CD14-positive monocyte (primary cell): ENCODE results near the gene ATP13A3. TPM values are rescaled to one million over a fixed set of nuclear protein-coding genes. Genes with fewer than 3 reads are reported as not detected.

ENCODE experiments used
- DNase-seq, 3 donors: peaks; one replicate each; pipeline ENCODE4 v3.0.0-alpha.2; 2011 to 2022
- H2AFZ ChIP-seq: 2 replicates; pipeline ENCODE4 v1.6.0; 2012; ENCODE audit warnings: mild to moderate bottlenecking, low read depth, low read length, inconsistent platforms; ENCODE audit not compliant: insufficient read depth, poor library complexity, severe bottlenecking
- H3K27ac ChIP-seq, 2 donors: 1 replicate in 1 of 2; 2 replicates in 1 of 2; pipeline ENCODE4 v1.5.1; 2012 to 2013; ENCODE audit warnings: low read length in 2 of 2, control low read depth in 1 of 2, inconsistent platforms in 1 of 2, low read depth in 1 of 2, mild to moderate bottlenecking in 1 of 2
- H3K27me3 ChIP-seq, 2 donors: one replicate each; pipeline versions ENCODE4 v1.6.0 to v1.6.1; 2011 to 2013; ENCODE audit warnings: low read length in 2 of 2; ENCODE audit not compliant: control insufficient read depth in 2 of 2, insufficient read depth in 2 of 2
- H3K36me3 ChIP-seq, 2 donors: replicated peaks in 1 of 2; 1 replicate in 1 of 2; 2 replicates in 1 of 2; pipeline versions ENCODE4 v1.5.1 to v1.6.1; 2012 to 2013; ENCODE audit warnings: low read length in 2 of 2, control low read depth in 1 of 2, inconsistent platforms in 1 of 2, mild to moderate bottlenecking in 1 of 2; ENCODE audit not compliant: insufficient read depth in 2 of 2, control insufficient read depth in 1 of 2
- H3K4me1 ChIP-seq, 2 donors: 1 replicate in 1 of 2; 2 replicates in 1 of 2; pipeline versions ENCODE4 v1.5.1 to v1.6.1; 2012 to 2013; ENCODE audit warnings: low read length in 2 of 2, control low read depth in 1 of 2, inconsistent platforms in 1 of 2, mild to moderate bottlenecking in 1 of 2, moderate library complexity in 1 of 2; ENCODE audit not compliant: insufficient read depth in 2 of 2, control insufficient read depth in 1 of 2
- H3K4me2 ChIP-seq: replicated peaks from 2 replicates; pipeline ENCODE3; 2012; ENCODE audit warnings: low read length, moderate library complexity, mild to moderate bottlenecking; ENCODE audit not compliant: poor library complexity, severe bottlenecking; ENCODE audit errors: extremely low read depth
- H3K4me3 ChIP-seq, 3 experiments: fragments of 200-600 bp in 1 of 3; sonication (generic) in 1 of 3; replicated peaks in 1 of 3; 1 replicate in 2 of 3; 2 replicates in 1 of 3; pipeline ENCODE4 v1.5.1; 2011 to 2013; ENCODE audit warnings: low read length in 3 of 3, mild to moderate bottlenecking in 3 of 3, control low read depth in 2 of 3, low read depth in 2 of 3, inconsistent platforms in 1 of 3, moderate library complexity in 1 of 3
- H3K79me2 ChIP-seq: 2 replicates; pipeline ENCODE4 v1.6.0; 2012; ENCODE audit warnings: mild to moderate bottlenecking, control low read depth, inconsistent platforms, low read length, moderate library complexity; ENCODE audit not compliant: insufficient read depth
- H3K9ac ChIP-seq: 2 replicates; pipeline ENCODE4 v1.6.0; 2017; ENCODE audit warnings: low read length, mild to moderate bottlenecking; ENCODE audit not compliant: insufficient read depth, poor library complexity, severe bottlenecking
- H3K9me3 ChIP-seq, 2 donors: replicated peaks in 1 of 2; 1 replicate in 1 of 2; 2 replicates in 1 of 2; pipeline versions ENCODE4 v1.5.1 to v1.6.1; 2012 to 2013; ENCODE audit warnings: low read length in 2 of 2, control low read depth in 1 of 2; ENCODE audit not compliant: control insufficient read depth in 1 of 2, insufficient read depth in 1 of 2
- H4K20me1 ChIP-seq: 2 replicates; pipeline ENCODE4 v1.6.0; 2012; ENCODE audit warnings: mild to moderate bottlenecking, low read length, control low read depth, moderate library complexity; ENCODE audit not compliant: insufficient read depth
- H3K27ac Mint-ChIP-seq, 7 donors: one replicate each; pipeline ENCODE4 v1.8.0; 2020; ENCODE audit warnings: mild to moderate bottlenecking in 7 of 7, mixed read lengths in 7 of 7, moderate library complexity in 6 of 7, inconsistent platforms in 2 of 7
- H3K27me3 Mint-ChIP-seq, 3 donors: one replicate each; pipeline ENCODE4 v1.8.0; 2021 to 2022; ENCODE audit warnings: low read depth in 3 of 3, mild to moderate bottlenecking in 3 of 3, mixed read lengths in 3 of 3, moderate library complexity in 3 of 3, inconsistent platforms in 1 of 3
- H3K36me3 Mint-ChIP-seq, 2 donors: one replicate each; pipeline ENCODE4 v1.8.0; 2020; ENCODE audit warnings: mixed read lengths in 2 of 2, inconsistent platforms in 1 of 2, mild to moderate bottlenecking in 1 of 2
- H3K4me1 Mint-ChIP-seq: one replicate; pipeline ENCODE4 v1.8.0; 2020; ENCODE audit warnings: mild to moderate bottlenecking, mixed read lengths
- H3K4me3 Mint-ChIP-seq, 2 donors: one replicate each; pipeline ENCODE4 v1.8.0; 2020; ENCODE audit warnings: mild to moderate bottlenecking in 2 of 2, mixed read lengths in 2 of 2, moderate library complexity in 1 of 2
- H3K9me3 Mint-ChIP-seq, 7 donors: one replicate each; pipeline ENCODE4 v1.8.0; 2020 to 2022; ENCODE audit warnings: mixed read lengths in 7 of 7, mild to moderate bottlenecking in 6 of 7, moderate library complexity in 6 of 7, inconsistent platforms in 2 of 7
- CTCF ChIP-seq: fragments of 200-600 bp; IDR thresholded peaks from one replicate; pipeline ENCODE4 v1.8.0; 2022; ENCODE audit warnings: antibody characterized with exemption, mild to moderate bottlenecking
- WGBS: methylation state at CpG from one replicate; pipeline ENCODE4 v1.1.5; 2013; ENCODE audit warnings: missing lambda C conversion rate; ENCODE audit not compliant: insufficient coverage; 5-methylcytosine and 5-hydroxymethylcytosine counted together
- intact Hi-C, 2 donors: fragments of 100-400 bp; cut with micrococcal nuclease; formaldehyde crosslinking; loops; one replicate each; pipeline versions ENCODE4 v1.15.0 to v1.15.1; 2023
- polyA plus RNA-seq, 3 donors: library from polyadenylated mRNA; depleted of rRNA in 1 of 3; unstranded in 2 of 3; stranded (reverse) in 1 of 3; fragments of 300-500 nt in 2 of 3; fragments of >200 nt in 1 of 3; fragmentation: Illumina TruSeq in 2 of 3; gene quantifications; 1 replicate in 2 of 3; 2 replicates in 1 of 3; pipeline ENCODE4 v1.2.3, GENCODE V29; 2012 to 2021

Gene ATP13A3
- polyA plus RNA-seq, 3 donors = 4.7 to 19.5 (median 5.2) TPM

GRCh38 chr3:194474675-194475074 is 12.1 kb downstream of the ATP13A3 start:
- peaks cover 85% of the 10 kb centered on the region for H4K20me1 ChIP-seq
- H3K9ac ChIP-seq = no peak overlapping the region
- no peak overlapping the region for H3K27ac Mint-ChIP-seq
- H3K4me3 ChIP-seq = no peak overlapping the region
- intact Hi-C loops = loop anchor here (5.0 kb wide), 2 partner anchors 98 to 118 kb away; no protein-coding TSS in a partner anchor
- H3K9me3 ChIP-seq = no peaks in the 10 kb centered on the region
- WGBS = no CpG with 5 or more reads among the region's 7 CpGs
- peaks cover 4 to 32% of the 10 kb centered on the region in 2 donors for H3K36me3 ChIP-seq
- H3K4me3 Mint-ChIP-seq = no peak overlapping the region
- H3K36me3 Mint-ChIP-seq = peaks cover 12 to 13% of the 10 kb centered on the region in 2 donors
- DNase-seq = no peak
- H3K27me3 ChIP-seq = no peaks in the 10 kb centered on the region
- H3K4me2 ChIP-seq = no peak overlapping the region
- no peak overlapping the region for H3K27ac ChIP-seq
- no peaks in the 10 kb centered on the region for H3K27me3 Mint-ChIP-seq
- no peak for TF ChIP-seq CTCF
- H3K79me2 ChIP-seq = peaks cover 99% of the 10 kb centered on the region
- no peak overlapping the region for H2AFZ ChIP-seq
- peaks cover 13% of the 10 kb centered on the region for H3K4me1 Mint-ChIP-seq
- H3K9me3 Mint-ChIP-seq = no peaks in the 10 kb centered on the region
- H3K4me1 ChIP-seq = peaks cover 4 to 18% of the 10 kb centered on the region in 2 donors

- Histone ChIP-seq H3K36me3 (peaks cover 0 to 16% of the 10 kb centered on the region in 2 donors), H3K4me3 (no peak overlapping the region), H3K27me3 (no peaks in the 10 kb centered on the region), H3K4me2 (no peak overlapping the region), H3K79me2 (peaks cover 99% of the 10 kb centered on the region), H4K20me1 (peaks cover 98% of the 10 kb centered on the region), H3K4me1 (peaks cover 4 to 18% of the 10 kb centered on the region in 2 donors), H3K9ac (no peak overlapping the region), H3K27ac (no peak overlapping the region), H2AFZ (no peak overlapping the region), H3K9me3 (no peaks in the 10 kb centered on the region)
- intact Hi-C loops = loop anchor here (5.0 kb wide), 2 partner anchors 100 to 120 kb away; no protein-coding TSS in a partner anchor
- H3K27ac Mint-ChIP-seq = peak overlapping the region in 2 of 7 donors; percentile 43 to 55
- peaks cover 13% of the 10 kb centered on the region for H3K4me1 Mint-ChIP-seq
- TF ChIP-seq CTCF = peak; percentile 97
- peaks cover 12 to 16% of the 10 kb centered on the region in 2 donors for H3K36me3 Mint-ChIP-seq
- peak in 2 of 3 donors; percentile 67 to 73 for DNase-seq
- H3K9me3 Mint-ChIP-seq = no peaks in the 10 kb centered on the region
- no peak overlapping the region for H3K4me3 Mint-ChIP-seq
- H3K27me3 Mint-ChIP-seq = no peaks in the 10 kb centered on the region
- 100% methylated on average over 1 of the region's 4 CpGs for WGBS
These were observed 14.4 kb downstream of the ATP13A3 start for GRCh38 chr3:194472290-194472920.
